OCI-LY1 (cell line): ENCODE results near the gene MBNL1.

Source experiments
- H2AFZ ChIP-seq: fragments of 200-600 bp; sonication (generic), shearing (Covaris generic); 2 replicates; pipeline ENCODE4 v1.6.0; 2014; ENCODE audit warnings: antibody characterized with exemption, mild to moderate bottlenecking, low read length
- H3F3A ChIP-seq: fragments of 200-600 bp; sonication (generic), shearing (Covaris generic); 2 replicates; pipeline ENCODE4 v1.6.0; 2014; ENCODE audit warnings: mild to moderate bottlenecking, antibody characterized with exemption, low read length, moderate library complexity; ENCODE audit not compliant: insufficient read depth
- H3K27ac ChIP-seq: fragments of 200-600 bp; sonication (generic); 2 replicates; pipeline ENCODE4 v1.5.1; 2014; ENCODE audit warnings: low read length, mixed run types, mild to moderate bottlenecking, low read depth; ENCODE audit not compliant: poor library complexity, severe bottlenecking
- H3K27me3 ChIP-seq: fragments of 200-600 bp; sonication (generic); 2 replicates; pipeline ENCODE4 v1.6.0; 2014; ENCODE audit warnings: antibody characterized with exemption, mild to moderate bottlenecking, low read length, moderate library complexity; ENCODE audit not compliant: insufficient read depth
- H3K36me3 ChIP-seq: fragments of 200-600 bp; sonication (generic); 2 replicates; pipeline ENCODE4 v1.6.1; 2014; ENCODE audit warnings: mild to moderate bottlenecking, antibody characterized with exemption, low read length, moderate library complexity, mixed read lengths; ENCODE audit not compliant: insufficient read depth
- H3K4me1 ChIP-seq: fragments of 200-600 bp; sonication (generic); 2 replicates; pipeline ENCODE4 v1.5.1; 2014; ENCODE audit warnings: mild to moderate bottlenecking, low read length, moderate library complexity; ENCODE audit not compliant: insufficient read depth, severe bottlenecking
- H3K4me2 ChIP-seq: fragments of 200-600 bp; sonication (generic), shearing (Covaris generic); 2 replicates; pipeline ENCODE4 v1.6.1; 2014; ENCODE audit warnings: low read length
- H3K4me3 ChIP-seq: fragments of 200-600 bp; sonication (generic); 2 replicates; pipeline ENCODE4 v1.5.1; 2014; ENCODE audit warnings: low read length, low read depth, mild to moderate bottlenecking, mixed read lengths; ENCODE audit not compliant: poor library complexity, severe bottlenecking
- H3K79me2 ChIP-seq: fragments of 200-600 bp; shearing (Covaris generic); 2 replicates; pipeline ENCODE4 v1.6.1; 2016; ENCODE audit warnings: mixed run types, low read length, mixed read lengths; ENCODE audit not compliant: insufficient read depth
- H3K9ac ChIP-seq: fragments of 200-600 bp; sonication (generic), shearing (Covaris generic); 2 replicates; pipeline ENCODE4 v1.6.1; 2014; ENCODE audit warnings: mild to moderate bottlenecking, low read length, mixed read lengths
- H3K9me2 ChIP-seq: fragments of 200-600 bp; sonication (generic), shearing (Covaris generic); 2 replicates; pipeline ENCODE4 v1.6.1; 2014; ENCODE audit warnings: low read depth, mild to moderate bottlenecking, low read length, mixed read lengths
- H3K9me3 ChIP-seq: fragments of 200-600 bp; shearing (Covaris generic); 2 replicates; pipeline ENCODE4 v1.6.1; 2014; ENCODE audit warnings: low read length, mixed read lengths
- H4K20me1 ChIP-seq: fragments of 200-600 bp; sonication (generic), shearing (Covaris generic); 2 replicates; pipeline ENCODE4 v1.6.0; 2016; ENCODE audit warnings: mild to moderate bottlenecking, low read length; ENCODE audit not compliant: insufficient read depth
- CTCF ChIP-seq: fragments of 200-600 bp; sonication (generic), shearing (Covaris generic); IDR thresholded peaks from 2 replicates; pipeline ENCODE4 v1.5.1; 2017; ENCODE audit warnings: mild to moderate bottlenecking, antibody characterized with exemption, low read length, moderate library complexity, mixed read lengths
- EZH2 ChIP-seq: fragments of 200-600 bp; sonication (generic), shearing (Covaris generic); IDR thresholded peaks from 2 replicates; pipeline ENCODE4 v1.8.0; 2017; ENCODE audit warnings: borderline replicate concordance, mixed run types, mild to moderate bottlenecking, antibody characterized with exemption, low read length, moderate library complexity, mixed read lengths

MBNL1 gene

GRCh38 chr3:152300029-152300731, 31.5 kb downstream of the MBNL1 start:
- Histone ChIP-seq H3K27me3 (no peaks in the 10 kb centered on the region), H3K9ac (peak overlapping the region; percentile 44), H3F3A (0 out of 2 replicates have a peak, but pooled peaks cover 2% of the 10 kb centered on the region), H2AFZ (no peak overlapping the region), H3K4me2 (peak overlapping the region; percentile 66), H3K36me3 (peaks cover 68% of the 10 kb centered on the region), H3K9me2 (no peaks in the 10 kb centered on the region), H3K27ac (peak overlapping the region; percentile 87), H3K79me2 (peaks cover 100% of the 10 kb centered on the region), H3K4me1 (peaks cover 92% of the 10 kb centered on the region), H3K9me3 (no peaks in the 10 kb centered on the region), H3K4me3 (peak overlapping the region; percentile 52), H4K20me1 (0 out of 2 replicates have a peak, but pooled peaks cover 5% of the 10 kb centered on the region)
- no peak for TF ChIP-seq EZH2
- TF ChIP-seq CTCF, result no peak

GRCh38 chr3:152301745-152302181, 33.0 kb downstream of the MBNL1 start:
- Histone ChIP-seq H3K9me2 (no peaks in the 10 kb centered on the region), H3K79me2 (peaks cover 100% of the 10 kb centered on the region), H3K9ac (peak overlapping the region; percentile 29), H4K20me1 (0 out of 2 replicates have a peak, but pooled peaks cover 4% of the 10 kb centered on the region), H3K27ac (peak overlapping the region; percentile 69), H3K9me3 (no peaks in the 10 kb centered on the region), H3K27me3 (no peaks in the 10 kb centered on the region), H3K4me3 (peak overlapping the region; percentile 52), H3F3A (0 out of 2 replicates have a peak, but pooled peaks cover 2% of the 10 kb centered on the region), H3K4me1 (peaks cover 82% of the 10 kb centered on the region), H3K36me3 (peaks cover 83% of the 10 kb centered on the region), H3K4me2 (peak overlapping the region; percentile 66), H2AFZ (no peak overlapping the region)
- no peak for TF ChIP-seq CTCF
- no peak for TF ChIP-seq EZH2

GRCh38 chr3:152302521-152303021, 33.8 kb downstream of the MBNL1 start:
- Histone ChIP-seq H3K9me2 (no peaks in the 10 kb centered on the region), H2AFZ (no peak overlapping the region), H3F3A (0 out of 2 replicates have a peak, but pooled peaks cover 2% of the 10 kb centered on the region), H3K4me2 (peak overlapping the region; percentile 66), H3K9ac (peak overlapping the region; percentile 29), H3K9me3 (no peaks in the 10 kb centered on the region), H3K36me3 (peaks cover 91% of the 10 kb centered on the region), H3K4me3 (peak overlapping the region; percentile 20), H3K27me3 (no peaks in the 10 kb centered on the region), H3K27ac (peak overlapping the region; percentile 69), H4K20me1 (0 out of 2 replicates have a peak, but pooled peaks cover 4% of the 10 kb centered on the region), H3K79me2 (peaks cover 100% of the 10 kb centered on the region), H3K4me1 (peaks cover 74% of the 10 kb centered on the region)
- TF ChIP-seq CTCF, result no peak
- no peak for TF ChIP-seq EZH2
